Lung (tissue), 12 donors: ENCODE measurements around the gene TRPM5. TPM values are rescaled to one million over a fixed set of nuclear protein-coding genes. Genes with fewer than 3 reads are reported as not detected.
A peak's percentile ranks its signal among the peaks of the same experiment; 100 is the strongest.

Experiments used
- ATAC-seq: fragments of 200-7000 bp; cut with Tn5 transposase; one replicate; pipeline ENCODE4 v1.9.1; 2020; ENCODE audit warnings: moderate number of reproducible peaks; ENCODE audit not compliant: insufficient read depth, low FRiP score
- DNase-seq, 3 donors: peaks; one replicate each; pipeline ENCODE4 v3.0.0-alpha.2; 2013 to 2017
- H3K27ac ChIP-seq, 2 donors: one replicate each; pipeline ENCODE4 v1.5.1; 2013; ENCODE audit warnings: mild to moderate bottlenecking in 2 of 2, moderate library complexity in 2 of 2, control low read depth in 1 of 2, inconsistent platforms in 1 of 2, low read depth in 1 of 2, low read length in 1 of 2
- H3K27me3 ChIP-seq, 3 donors: one replicate each; pipeline ENCODE4 v1.5.1; 2013; ENCODE audit warnings: low read length in 2 of 3; ENCODE audit not compliant: control insufficient read depth in 3 of 3, insufficient read depth in 3 of 3
- H3K36me3 ChIP-seq, 4 donors: one replicate each; pipeline ENCODE4 v1.5.1; 2013; ENCODE audit warnings: low read length in 4 of 4, mild to moderate bottlenecking in 1 of 4, moderate library complexity in 1 of 4; ENCODE audit not compliant: control insufficient read depth in 4 of 4, insufficient read depth in 4 of 4
- H3K4me1 ChIP-seq, 5 donors: one replicate each; pipeline ENCODE4 v1.5.1; 2013; ENCODE audit warnings: low read length in 5 of 5, mild to moderate bottlenecking in 2 of 5, moderate library complexity in 1 of 5; ENCODE audit not compliant: control insufficient read depth in 5 of 5, insufficient read depth in 5 of 5
- H3K4me3 ChIP-seq: one replicate; pipeline ENCODE4 v1.5.1; 2013; ENCODE audit warnings: mild to moderate bottlenecking, control low read depth, moderate library complexity
- H3K9ac ChIP-seq, 2 donors: one replicate each; pipeline ENCODE4 v1.5.1; 2013; ENCODE audit warnings: low read length in 2 of 2, control low read depth in 1 of 2; ENCODE audit not compliant: insufficient read depth in 1 of 2
- H3K9me3 ChIP-seq, 4 donors: one replicate each; pipeline ENCODE4 v1.5.1; 2013; ENCODE audit warnings: low read length in 3 of 4, mild to moderate bottlenecking in 1 of 4, moderate library complexity in 1 of 4; ENCODE audit not compliant: control insufficient read depth in 4 of 4, insufficient read depth in 3 of 4
- CTCF ChIP-seq: IDR thresholded peaks from 2 replicates; pipeline ENCODE4 v1.5.1; 2012; ENCODE audit warnings: mild to moderate bottlenecking; ENCODE audit errors: control extremely low read depth, extremely low read depth
- WGBS, 2 donors: extraction: QIAGEN DNeasy Blood & Tissue Kit; methylation state at CpG; one replicate each; pipeline ENCODE4 v1.1.7; 2013; 5-methylcytosine and 5-hydroxymethylcytosine counted together
- polyA plus RNA-seq, 2 donors: library from polyadenylated mRNA; stranded (reverse); fragments of 200-250 nt; gene quantifications; one replicate each; pipeline ENCODE4 v1.2.1, GENCODE V29; 2013
- total RNA-seq, 2 donors: library from RNA; depleted of rRNA in 1 of 2; stranded (reverse); fragments of >200 nt in 1 of 2; gene quantifications; one replicate each; pipeline ENCODE4 v1.2.1, GENCODE V29; 2014 to 2021
- donor health status: control.
- donor health status: control.
- donor health status: Bipolar disorder and iron deficiency.
- donor health status: healthy.
- donor health status: DM: yes; HTN: yes; CAD: no.

Gene TRPM5
- total and polyA plus RNA-seq, 4 donors, result 0.02 to 0.20 (median 0.11) TPM

GRCh38 chr11:2462986-2463765 is 18.9 kb upstream of the TRPM5 start:
- peaks cover 0 to 21% (median 3%) of the 10 kb centered on the region in 5 donors for H3K4me1 ChIP-seq
- peak; percentile 40 to 74 (median 71) for DNase-seq

GRCh38 chr11:2462543-2462985 is 18.2 kb upstream of the TRPM5 start:
- Histone ChIP-seq H3K4me3 (no peak overlapping the region), H3K9me3 (no peaks in the 10 kb centered on the region), H3K27me3 (no peaks in the 10 kb centered on the region), H3K4me1 (peaks cover 0 to 21% (median 3%) of the 10 kb centered on the region in 5 donors), H3K36me3 (no peaks in the 10 kb centered on the region), H3K9ac (no peak overlapping the region), H3K27ac (peak overlapping the region; percentile 75 to 95)
- no peak for TF ChIP-seq CTCF
- ATAC-seq (no peak), DNase-seq (no peak)
- whole genome bisulfite sequencing, 2 donors, result 92% methylated on average over 8 of the region's 8 CpGs

More at GRCh38 chr11:2462986-2463765, 18.9 kb upstream of the TRPM5 start:
- Histone ChIP-seq H3K9me3 (no peaks in the 10 kb centered on the region), H3K4me3 (no peak overlapping the region), H3K36me3 (no peaks in the 10 kb centered on the region), H3K9ac (no peak overlapping the region), H3K27ac (peak overlapping the region; percentile 75 to 95), H3K27me3 (no peaks in the 10 kb centered on the region)
- TF ChIP-seq CTCF, result no peak
- ATAC-seq, result peak; percentile 76
- WGBS, 2 donors, result 66 to 73% methylated on average over 24 of the region's 24 CpGs

GRCh38 chr11:2461956-2462542 is 17.7 kb upstream of the TRPM5 start:
- Histone ChIP-seq H3K27me3 (no peaks in the 10 kb centered on the region), H3K4me1 (peaks cover 0 to 21% (median 3%) of the 10 kb centered on the region in 5 donors), H3K36me3 (no peaks in the 10 kb centered on the region), H3K27ac (peak overlapping the region in 1 of 2 donors; percentile 95), H3K9me3 (no peaks in the 10 kb centered on the region), H3K4me3 (no peak overlapping the region), H3K9ac (no peak overlapping the region)
- no peak for ATAC-seq
- no peak for DNase-seq
- 95 to 96% methylated on average over 14 of the region's 14 CpGs for WGBS, 2 donors
- no peak for TF ChIP-seq CTCF
